Islet of Langerhans (tissue), 1 donor: Measurements from ENCODE around the gene GNA15.
"Not testable (repeated sequence)": the region's sequence is repeated elsewhere in the genome, so short reads cannot be mapped to it uniquely, and the experiment has no call there.

Source experiments
- FAIRE-seq: peaks from one replicate; lab custom pipeline; 2011; peaks lifted over from hg19 to GRCh38; lab: Jason Lieb, UNC

Gene GNA15

DNA sequence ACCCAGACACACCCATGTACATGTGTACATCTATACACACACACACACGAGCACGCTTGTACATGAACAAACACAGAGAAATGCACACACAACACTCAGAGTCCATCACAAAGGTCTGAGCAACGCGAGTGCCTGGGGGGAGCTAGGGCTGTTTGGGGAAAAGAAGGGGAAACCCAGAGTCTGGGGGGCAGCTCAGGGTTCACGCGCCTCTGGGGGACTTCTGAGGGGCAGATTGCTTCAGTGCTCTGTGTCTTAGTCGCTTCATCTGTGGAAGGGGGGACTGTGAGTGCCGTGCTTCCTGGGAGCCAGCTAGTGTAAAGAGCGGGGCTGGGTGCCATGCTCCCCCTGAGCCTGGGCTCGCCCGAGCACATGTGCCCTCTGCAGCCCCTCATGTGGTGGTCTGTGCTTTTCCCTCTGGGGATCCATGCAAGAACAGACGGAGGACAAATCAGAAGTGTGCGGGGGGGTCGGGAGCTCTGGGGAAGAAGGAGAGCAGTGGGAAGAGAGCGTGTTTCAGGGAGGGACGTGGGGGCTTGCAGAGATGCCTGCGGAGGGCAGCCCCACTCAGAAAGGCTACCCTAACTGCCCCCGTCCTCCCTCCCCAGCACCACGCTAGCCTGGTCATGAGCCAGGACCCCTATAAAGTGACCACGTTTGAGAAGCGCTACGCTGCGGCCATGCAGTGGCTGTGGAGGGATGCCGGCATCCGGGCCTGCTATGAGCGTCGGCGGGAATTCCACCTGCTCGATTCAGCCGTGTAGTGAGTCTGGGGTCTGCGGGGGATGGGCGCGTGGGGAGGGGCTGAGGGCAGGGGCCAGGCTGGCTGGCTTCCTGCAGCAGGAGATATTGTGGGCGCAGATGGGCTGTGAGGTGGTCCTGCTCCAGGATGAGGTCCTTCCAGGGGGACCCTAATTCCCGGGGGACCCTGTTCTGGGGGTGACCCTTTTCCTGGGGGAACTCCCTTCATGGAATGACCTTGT is 14.0 kb downstream of the GNA15 start:
- no peak for FAIRE-seq

DNA sequence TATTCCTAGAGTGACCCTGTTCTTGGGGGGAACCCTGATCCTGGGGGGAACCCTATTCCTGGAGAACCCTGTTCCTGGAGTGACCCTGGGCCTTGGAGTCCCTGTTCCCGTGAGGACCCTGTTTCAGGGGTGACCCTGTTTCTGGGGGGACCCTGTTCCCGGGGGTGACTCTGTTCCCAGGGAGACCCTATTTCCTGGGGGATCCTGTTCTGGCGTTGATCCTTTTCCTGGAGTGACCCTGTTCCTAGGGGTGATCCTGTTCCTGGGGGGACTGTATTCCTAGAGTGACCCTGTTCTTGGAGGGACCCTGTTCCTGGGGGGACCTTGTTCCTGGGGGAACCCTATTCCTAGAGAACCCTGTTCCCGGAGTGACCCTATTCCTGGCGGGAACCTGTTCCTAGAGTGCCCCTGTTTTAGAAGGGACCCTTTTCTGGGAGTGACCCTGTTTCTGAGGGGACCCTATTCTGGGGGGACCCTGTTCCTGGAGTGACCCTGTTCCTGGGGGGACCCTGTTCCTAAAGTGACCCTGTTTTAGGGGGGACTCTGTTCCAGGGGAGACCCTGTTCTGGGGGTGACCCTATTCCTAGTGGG is 15.0 kb downstream of the GNA15 start:
- no peak for FAIRE-seq

DNA sequence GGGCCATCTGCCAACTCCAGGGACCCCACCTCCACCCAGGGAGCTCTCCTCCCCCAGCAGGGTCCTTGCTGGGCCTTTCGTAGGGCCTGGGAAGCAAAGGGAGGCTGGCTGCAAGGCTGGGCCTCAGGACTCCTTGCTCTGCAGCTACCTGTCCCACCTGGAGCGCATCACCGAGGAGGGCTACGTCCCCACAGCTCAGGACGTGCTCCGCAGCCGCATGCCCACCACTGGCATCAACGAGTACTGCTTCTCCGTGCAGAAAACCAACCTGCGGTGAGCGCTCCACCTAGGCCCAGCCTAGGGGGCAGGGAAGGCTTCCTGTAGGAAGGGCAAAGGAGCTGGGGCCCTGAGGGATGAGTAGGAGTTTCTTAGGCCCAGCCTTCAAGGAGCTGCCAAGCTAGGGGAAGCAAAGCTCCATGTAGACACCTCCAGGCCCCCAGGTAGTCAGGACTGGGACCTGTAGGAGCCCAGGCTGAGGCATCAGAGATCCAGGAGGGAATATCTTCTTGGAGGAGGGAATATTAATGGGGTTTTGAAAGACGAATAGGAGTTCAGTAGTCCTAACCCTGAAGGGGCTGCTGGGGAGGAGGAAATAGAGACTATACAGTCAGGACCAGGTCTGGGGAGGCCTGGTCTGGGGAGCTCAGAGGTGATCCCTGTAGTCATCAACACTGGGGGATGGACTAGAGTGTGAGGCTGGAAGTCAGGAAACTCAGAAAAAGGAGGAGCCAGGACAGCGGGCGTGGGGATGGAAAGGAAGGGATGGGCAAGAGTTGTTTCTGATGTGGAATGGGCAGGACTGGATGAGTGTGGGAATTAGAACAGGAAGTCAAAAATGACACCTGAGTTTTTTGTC is 16.0 kb downstream of the GNA15 start:
- no peak for FAIRE-seq

DNA sequence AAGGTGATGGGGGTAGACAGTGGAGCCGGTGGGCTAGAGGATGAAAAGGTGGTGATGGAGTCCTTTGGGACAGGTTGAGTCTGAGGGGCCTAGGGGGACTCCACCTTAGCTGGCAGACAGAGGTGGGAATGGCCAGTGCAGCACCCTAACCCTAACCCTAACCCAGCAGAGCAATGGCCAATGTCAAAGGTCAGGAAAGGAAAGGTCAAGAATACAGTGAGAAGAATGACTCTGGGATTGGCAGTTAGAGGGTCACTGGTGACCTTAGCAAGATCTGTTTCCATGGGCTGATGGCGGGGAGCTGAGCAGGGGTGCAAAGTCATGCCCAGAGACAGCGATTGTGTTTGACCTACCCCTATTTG is 16.6 kb downstream of the GNA15 start:
- no peak for FAIRE-seq

DNA sequence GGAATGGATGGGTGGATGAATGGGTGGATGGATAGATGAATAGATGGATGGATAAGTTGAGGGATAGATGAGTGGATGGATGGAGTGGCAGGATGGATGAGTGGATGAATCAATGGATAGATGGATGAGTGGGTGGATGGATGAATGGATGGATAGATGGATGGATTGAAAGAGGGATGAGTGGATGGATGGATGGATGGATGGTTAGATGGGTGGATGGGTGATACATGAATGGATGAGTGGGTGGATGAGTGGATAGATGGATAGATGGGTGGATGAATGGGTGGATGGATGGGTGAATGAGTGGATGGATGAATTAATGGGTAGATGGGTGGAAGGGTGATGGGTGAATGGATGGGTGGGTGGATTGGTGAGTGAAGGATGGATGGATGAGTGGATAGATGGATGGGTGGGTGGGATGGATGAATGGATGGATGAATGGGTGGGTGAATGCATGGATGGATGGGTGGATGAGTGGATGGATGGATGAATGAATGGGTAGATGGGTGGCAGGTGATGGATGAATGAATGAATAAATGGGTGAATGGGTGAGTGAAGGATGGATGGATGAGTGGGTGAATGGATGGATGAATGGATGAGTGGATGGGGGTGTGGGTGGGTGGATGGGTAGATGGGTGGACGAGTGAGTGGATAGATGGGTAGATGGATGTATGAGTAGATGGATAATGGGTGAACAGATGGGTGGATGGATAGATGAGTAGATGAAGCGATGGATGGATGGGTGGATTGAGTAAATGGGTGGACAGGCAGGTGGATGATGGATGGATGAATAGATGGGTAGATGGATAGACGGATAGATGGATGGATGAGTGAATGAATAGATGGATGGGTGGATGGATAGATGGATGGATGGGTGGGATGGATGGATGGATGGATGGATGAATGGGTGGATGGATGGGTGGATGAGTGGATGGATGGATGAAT is 17.7 kb downstream of the GNA15 start:
- FAIRE-seq: no peak

DNA sequence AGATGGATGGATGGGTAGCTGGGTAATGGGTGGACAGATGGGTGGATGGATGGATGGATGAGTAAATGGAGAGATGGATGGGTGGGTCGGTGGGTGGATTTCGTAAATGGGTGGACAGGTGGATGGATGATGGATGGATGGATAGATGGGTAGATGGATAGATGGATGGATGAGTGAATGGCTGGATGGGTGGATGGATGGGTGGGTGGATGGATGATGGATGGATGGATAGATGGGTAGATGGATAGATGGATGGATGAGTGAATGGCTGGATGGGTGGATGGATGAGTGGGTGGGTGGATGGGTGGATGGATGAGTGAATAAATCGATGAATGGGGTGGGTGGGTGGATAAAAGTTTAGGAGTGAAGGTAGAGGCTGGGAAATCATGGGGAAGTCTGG is 18.6 kb downstream of the GNA15 start:
- not testable (repeated sequence) for FAIRE-seq

DNA sequence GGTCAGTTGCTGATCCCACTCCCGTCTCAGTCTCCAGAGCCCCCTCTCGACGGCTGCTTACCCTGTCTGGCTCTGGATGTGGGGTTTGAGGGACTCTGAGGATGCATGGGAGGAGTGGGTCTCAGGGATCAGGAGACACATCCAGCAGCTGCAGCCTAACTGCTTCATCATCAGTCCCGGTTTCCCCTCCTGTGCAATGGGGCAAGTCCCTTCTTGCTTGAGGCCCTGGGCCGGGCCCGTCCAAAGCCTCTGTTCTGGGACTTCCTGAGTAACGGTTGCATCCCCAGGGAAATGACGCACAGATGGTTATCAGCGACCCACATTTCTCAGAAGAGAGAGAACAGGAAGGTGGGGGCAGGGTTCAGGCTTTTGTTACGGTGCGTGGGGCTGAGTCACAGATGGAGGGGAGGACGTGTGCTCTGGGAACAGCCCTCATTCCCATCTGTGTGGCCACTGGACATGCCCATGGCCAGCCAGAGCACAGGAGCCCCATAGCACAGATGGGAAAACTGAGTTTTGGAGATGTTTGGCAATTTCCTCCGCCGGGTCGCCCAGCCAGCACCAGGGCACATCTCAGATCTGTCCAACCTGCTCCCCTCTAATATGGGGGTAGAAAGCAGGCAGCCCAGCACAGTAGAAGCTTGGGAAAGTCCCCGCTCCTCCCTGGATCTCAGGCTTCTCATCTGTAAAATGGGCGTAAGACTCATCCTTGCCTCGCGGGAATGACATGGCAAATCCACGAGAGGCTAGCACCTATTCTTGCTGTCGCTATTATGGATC is 19.3 kb downstream of the GNA15 start:
- no peak for FAIRE-seq

DNA sequence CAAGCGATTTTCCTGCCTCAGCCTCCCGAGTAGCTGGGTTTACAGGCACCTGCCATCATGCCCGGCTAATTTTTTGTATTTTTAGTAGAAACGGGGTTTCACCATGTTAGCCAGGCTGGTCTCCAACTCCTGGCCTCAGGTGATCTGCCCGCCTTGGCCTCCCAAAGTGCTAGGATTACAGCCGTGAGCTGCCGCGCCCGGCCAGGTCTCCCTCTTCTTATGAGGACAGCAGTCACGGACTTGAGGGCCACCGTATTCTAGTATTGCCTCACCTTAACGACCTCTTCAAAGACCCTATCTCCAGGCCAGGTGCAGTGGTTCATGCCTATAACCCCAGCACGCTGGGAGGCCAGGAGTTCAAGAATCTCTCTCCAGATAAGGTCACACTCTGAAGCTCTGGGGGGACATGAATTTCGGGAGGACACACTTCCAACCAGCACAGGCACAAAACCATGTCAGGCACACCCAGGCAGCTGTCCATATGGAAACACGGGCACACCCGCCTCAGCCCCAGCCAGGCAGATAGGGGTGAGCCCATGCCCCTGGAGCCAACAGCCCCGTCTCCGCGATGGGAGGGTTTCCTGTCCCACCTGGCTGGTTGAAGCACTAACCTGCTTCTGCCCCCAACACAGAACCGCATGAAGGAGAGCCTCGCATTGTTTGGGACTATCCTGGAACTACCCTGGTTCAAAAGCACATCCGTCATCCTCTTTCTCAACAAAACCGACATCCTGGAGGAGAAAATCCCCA is 21.4 kb downstream of the GNA15 start:
- no peak for FAIRE-seq

DNA sequence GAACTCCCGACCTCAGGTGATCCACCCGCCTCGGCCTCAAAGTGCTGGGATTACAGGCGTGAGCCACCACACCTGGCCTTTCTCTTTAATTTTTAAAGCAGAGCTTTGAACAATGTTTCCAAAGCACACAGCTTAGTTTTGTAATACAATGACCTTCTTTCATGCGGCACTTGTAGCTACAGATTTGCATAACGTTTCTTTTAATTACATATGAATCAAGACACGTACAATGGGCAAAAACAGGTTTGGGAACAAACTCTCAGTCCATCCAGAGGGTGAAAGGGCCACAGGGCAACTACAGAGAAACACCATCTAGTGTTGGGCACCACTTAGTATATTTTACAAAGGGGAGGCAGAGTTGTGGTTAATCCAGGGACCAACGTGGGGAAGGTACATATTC is 23.7 kb downstream of the GNA15 start:
- FAIRE-seq: no peak

DNA sequence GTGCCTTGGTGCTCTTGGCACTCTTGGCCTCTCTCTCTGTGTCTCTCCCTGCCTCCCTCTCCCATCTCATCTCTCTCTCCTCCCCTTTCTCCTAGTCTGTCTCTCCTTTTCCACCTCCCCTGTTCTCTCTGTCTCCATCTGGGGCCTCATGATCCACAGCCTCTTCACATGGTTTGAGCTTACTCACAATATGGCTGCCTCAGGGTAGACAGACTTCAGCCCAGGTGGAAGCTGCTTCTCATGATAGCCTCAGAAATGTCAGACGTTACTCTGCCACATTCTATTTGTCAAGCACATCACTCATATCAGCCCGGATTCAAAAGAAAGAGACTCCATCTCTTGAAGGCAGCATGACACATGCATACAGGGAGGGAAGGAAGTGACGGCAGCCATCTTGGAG is 24.4 kb downstream of the GNA15 start:
- FAIRE-seq: no peak

DNA sequence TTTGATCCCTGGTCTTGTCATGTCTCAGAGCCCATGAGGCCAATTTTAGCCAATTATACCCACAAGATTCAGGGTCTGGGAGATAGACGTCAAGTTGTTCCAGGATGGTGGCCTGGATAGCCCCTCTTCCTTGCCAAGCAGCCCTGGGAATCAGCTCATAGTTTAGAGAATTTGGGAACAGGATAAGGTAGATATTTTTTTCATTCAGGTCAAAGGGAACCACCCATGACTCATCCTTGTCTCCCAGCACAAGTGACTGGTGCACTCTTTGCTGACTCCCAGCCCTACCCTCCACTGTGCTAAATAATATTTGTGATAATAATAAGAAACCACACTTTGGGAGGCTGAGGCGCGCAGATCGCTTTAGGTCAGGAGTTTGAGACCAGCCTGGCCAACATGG is 25.6 kb downstream of the GNA15 start:
- FAIRE-seq: no peak

DNA sequence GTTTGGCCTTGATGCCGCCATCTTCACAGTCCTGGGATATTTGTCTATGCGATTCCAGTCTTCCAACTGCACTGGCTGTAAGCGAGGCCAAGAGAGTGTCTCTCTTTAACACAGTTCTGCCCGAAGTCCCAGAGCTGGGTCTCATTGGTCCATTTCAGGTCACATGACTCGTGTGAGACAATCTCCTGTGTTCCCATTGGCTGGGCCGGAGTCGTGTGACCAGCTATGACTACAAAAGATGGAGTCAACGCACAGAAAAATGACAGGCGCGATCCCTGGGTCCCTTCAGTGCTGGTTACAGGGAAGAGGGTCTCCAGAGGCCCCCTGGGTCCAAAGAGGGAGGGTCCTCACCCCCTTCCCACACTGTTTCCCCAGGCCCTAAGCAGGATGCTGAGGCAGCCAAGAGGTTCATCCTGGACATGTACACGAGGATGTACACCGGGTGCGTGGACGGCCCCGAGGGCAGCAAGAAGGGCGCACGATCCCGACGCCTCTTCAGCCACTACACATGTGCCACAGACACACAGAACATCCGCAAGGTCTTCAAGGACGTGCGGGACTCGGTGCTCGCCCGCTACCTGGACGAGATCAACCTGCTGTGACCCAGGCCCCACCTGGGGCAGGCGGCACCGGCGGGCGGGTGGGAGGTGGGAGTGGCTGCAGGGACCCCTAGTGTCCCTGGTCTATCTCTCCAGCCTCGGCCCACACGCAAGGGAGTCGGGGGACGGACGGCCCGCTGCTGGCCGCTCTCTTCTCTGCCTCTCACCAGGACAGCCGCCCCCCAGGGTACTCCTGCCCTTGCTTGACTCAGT is 26.8 kb downstream of the GNA15 start:
- no peak for FAIRE-seq

DNA sequence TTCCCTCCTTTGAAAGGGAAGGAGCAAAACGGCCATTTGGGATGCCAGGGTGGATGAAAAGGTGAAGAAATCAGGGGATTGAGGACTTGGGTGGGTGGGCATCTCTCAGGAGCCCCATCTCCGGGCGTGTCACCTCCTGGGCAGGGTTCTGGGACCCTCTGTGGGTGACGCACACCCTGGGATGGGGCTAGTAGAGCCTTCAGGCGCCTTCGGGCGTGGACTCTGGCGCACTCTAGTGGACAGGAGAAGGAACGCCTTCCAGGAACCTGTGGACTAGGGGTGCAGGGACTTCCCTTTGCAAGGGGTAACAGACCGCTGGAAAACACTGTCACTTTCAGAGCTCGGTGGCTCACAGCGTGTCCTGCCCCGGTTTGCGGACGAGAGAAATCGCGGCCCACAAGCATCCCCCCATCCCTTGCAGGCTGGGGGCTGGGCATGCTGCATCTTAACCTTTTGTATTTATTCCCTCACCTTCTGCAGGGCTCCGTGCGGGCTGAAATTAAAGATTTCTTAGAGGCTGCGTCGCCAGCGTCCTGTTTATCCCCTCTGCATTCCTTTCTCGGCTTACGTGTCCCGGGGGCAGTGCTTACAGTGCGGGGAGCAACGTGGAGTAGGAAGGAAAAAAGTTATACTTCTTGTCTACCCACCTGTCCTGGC is 27.5 kb downstream of the GNA15 start:
- FAIRE-seq: no peak

DNA sequence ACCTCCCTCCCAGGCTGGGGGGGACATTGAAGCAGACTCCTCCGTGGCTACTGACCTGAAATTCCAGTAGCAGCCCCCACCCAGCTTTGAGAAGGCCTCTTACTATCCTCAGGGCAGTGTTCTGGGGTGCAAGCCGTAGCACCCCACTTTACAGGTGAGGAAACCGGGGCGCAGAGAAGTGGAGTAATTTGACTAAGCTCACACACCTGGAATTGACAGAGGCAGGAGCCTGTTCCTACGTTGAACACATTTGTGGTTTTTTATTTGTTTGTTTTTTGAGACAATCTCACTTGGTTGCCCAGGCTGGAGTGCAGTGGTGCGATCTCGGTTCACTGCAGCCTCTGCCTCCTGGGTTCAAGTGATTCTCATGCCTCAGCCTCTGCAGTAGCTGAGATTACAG is 28.1 kb downstream of the GNA15 start:
- no peak for FAIRE-seq

DNA sequence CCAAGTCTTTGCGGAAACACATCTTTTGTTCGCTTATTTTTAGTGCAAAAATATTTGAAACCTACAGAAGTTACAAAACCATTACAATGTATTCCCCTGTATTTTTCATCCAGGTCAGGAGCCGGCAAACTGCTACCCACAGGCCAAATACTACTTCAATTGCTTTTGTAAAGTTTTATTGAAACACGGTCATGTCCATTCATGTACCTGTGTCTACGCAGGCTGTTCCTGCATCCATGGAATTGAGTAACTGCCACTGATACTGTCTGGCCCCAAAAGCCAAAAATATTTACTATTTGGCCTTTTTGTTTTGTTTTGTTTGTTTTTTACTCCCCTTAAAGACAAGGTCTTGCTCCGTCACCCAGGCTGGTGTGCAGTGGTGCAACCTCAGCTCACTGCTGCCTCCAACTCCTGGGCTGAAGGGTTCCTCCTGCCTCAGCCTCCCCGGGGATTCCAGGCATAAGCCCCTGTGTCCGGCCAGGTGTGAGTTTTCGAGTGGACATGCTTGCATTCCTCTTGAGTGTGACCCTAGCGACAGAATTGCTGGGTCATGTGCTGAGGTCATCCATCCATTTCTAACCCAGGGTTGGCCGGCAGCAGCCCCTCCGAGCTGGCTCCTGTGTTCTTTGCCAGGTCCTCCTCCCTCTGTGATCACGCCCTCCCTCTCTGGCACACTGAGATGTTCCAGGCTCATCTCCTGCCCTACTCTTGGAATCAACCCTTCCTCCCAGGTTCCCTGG is 31.9 kb downstream of the GNA15 start:
- FAIRE-seq: no peak

DNA sequence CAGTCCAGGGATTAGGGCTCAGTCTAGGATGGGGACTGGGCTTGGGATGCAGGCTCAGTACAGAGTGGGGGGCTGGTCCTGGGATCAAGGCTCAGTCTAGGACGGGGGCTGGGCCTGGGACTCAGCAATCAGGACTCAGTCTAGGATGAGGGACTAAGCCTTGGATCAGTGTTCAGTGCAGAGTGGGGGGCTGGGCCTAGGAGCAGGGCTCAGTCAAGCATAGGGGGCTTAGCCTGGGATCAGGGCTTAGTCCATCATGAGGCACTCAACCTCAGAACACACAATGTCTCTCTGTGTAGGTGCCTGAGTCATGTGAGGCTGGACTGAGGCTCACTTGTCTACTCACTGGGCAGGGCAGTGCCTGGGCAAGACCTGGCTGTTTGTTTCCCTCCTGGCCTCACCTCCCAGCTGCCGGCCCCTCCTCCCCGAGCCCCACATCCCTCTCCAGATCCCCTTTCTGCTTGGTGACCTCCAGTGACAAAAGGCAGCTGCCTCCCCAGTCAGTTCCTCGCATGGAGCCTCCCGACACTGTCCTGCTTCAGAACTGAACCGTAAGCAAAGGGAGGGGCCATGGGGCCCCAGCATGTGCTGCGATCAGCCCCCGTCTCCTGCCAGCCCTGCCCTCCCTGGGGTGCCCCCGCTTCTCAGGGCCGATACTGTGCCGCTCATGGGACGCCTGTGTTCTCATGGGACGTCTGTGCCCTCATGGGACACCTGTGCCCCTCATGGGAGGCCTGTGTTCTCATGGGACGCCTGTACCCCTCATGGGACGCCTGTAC is 36.2 kb downstream of the GNA15 start:
- no peak for FAIRE-seq

DNA sequence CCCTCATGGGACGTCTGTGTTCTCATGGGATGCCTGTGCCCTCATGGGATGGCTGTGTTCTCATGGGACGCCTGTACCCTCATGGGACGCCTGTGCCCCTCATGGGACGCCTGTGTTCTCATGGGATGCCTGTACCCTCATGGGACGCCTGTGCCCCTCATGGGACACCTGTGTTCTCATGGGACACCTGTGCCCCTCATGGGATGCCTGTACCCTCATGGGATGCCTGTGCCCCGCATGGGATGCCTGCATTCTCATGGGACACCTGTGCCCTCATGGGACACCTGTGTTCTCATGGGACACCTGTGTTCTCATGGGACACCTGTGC is 36.8 kb downstream of the GNA15 start:
- not testable (repeated sequence) for FAIRE-seq
